Dermis microvascular lymphatic vessel endothelial cell (primary cell): ENCODE data around the gene ALPL. TPM values are rescaled to one million over a fixed set of nuclear protein-coding genes. Genes with fewer than 3 reads are reported as not detected.
A peak's percentile ranks its signal among the peaks of the same experiment; 100 is the strongest.
"Not testable (repeated sequence)": the region's sequence is repeated elsewhere in the genome, so short reads cannot be mapped to it uniquely, and the experiment has no call there.

Experiments
- DNase-seq, 2 donors: peaks; one replicate each; pipeline versions ENCODE4 v3.0.0 to v3.0.0-alpha.2; 2010; ENCODE audit warnings: low read depth in 2 of 2
- total RNA-seq: library from RNA; depleted of rRNA; stranded (reverse); fragments of >200 nt; gene quantifications from 2 replicates; pipeline ENCODE4 v1.2.1, GENCODE V29; 2014

Gene ALPL
- total RNA-seq, result under 0.01 and 0.26 TPM in 2 replicates

GRCh38 chr1:21509351-21510112, at the start of gene ALPL:
TSS of gene ALPL (plus strand) at chr1:21509423. CDS start at chr1:21554082, 44,659 bp downstream.
- no peak for DNase-seq

GRCh38 chr1:21465127-21465526, 44.1 kb upstream of the ALPL start:
- not testable (repeated sequence) for DNase-seq

- not testable (repeated sequence) for DNase-seq
Observed at GRCh38 chr1:21467946-21468345, 41.3 kb upstream of the ALPL start.

- DNase-seq, result peak in 1 of 2 donors; percentile 28
Observed at GRCh38 chr1:21468599-21468998, 40.6 kb upstream of the ALPL start.

GRCh38 chr1:21469581-21469980, 39.6 kb upstream of the ALPL start:
- DNase-seq, result no peak

GRCh38 chr1:21472861-21473260, 36.4 kb upstream of the ALPL start:
- no peak for DNase-seq

- DNase-seq, result no peak
Observed at GRCh38 chr1:21478356-21478755, 30.9 kb upstream of the ALPL start.

GRCh38 chr1:21483881-21484280, 25.3 kb upstream of the ALPL start:
- not testable (repeated sequence) for DNase-seq

GRCh38 chr1:21489146-21489545, 20.1 kb upstream of the ALPL start:
- no peak for DNase-seq

GRCh38 chr1:21490774-21491487, 18.3 kb upstream of the ALPL start:
- peak in 1 of 2 donors; percentile 36 for DNase-seq

- DNase-seq, result no peak
Observed at GRCh38 chr1:21491488-21492355, 17.5 kb upstream of the ALPL start.

GRCh38 chr1:21492356-21492625, 16.9 kb upstream of the ALPL start:
- no peak for DNase-seq

GRCh38 chr1:21494196-21494595, 15.0 kb upstream of the ALPL start:
- DNase-seq, result no peak

GRCh38 chr1:21495225-21495820, 13.9 kb upstream of the ALPL start:
- no peak for DNase-seq

- no peak for DNase-seq
Observed at GRCh38 chr1:21496063-21496462, 13.2 kb upstream of the ALPL start.

GRCh38 chr1:21496886-21497285, 12.3 kb upstream of the ALPL start:
- DNase-seq, result no peak

- DNase-seq, result no peak
Observed at GRCh38 chr1:21497466-21498061, 11.7 kb upstream of the ALPL start.

- DNase-seq, result no peak
Observed at GRCh38 chr1:21499283-21499950, 9.8 kb upstream of the ALPL start.

- peak in 1 of 2 donors; percentile 53 for DNase-seq
Observed at GRCh38 chr1:21503706-21504377, 5.4 kb upstream of the ALPL start.

- no peak for DNase-seq
Observed at GRCh38 chr1:21506804-21507203, 2.4 kb upstream of the ALPL start.
